ENCODE data around the gene ASB7.

Gene ASB7

DNA sequence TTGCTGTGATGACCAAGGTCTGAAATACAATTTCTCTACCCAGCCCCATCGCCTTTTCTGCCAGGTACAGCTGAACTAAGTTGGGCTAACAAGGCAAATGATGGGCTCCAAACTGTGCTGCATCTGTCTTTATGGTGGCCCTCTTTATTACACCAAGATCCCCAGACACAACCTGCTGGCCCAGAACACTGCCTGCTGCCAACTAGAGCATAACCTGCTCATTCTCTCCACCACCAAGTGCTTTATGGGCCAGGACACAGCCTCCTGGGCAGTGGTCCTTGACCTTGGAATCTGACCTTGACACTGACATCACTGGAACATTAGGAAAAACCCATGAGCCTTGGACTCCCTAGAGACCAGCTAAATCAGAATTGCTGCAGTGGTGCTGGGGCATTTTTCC, 3.7 kb upstream of the ASB7 start:
- DNase-seq, result no peak

DNA sequence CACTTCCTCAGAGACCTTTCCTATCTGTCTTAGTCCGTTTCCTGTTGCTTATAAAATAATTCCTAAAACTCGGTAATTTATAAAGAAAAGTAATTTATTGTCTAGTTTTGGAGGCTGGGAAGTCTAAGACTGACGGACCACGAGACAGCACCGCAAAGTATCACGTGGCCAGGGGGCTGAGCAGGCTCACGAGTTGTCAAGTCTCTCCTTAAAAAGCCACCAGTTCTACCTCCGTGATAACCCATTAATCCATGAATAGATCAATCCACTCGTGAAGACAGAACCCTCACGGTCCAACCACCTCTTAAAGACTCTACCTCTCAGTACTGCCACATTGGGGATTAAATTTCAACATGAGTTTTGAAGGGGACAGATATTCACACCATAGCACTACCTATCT, 1.2 kb upstream of the ASB7 start:
- DNase-seq, result peak; percentile 29

DNA sequence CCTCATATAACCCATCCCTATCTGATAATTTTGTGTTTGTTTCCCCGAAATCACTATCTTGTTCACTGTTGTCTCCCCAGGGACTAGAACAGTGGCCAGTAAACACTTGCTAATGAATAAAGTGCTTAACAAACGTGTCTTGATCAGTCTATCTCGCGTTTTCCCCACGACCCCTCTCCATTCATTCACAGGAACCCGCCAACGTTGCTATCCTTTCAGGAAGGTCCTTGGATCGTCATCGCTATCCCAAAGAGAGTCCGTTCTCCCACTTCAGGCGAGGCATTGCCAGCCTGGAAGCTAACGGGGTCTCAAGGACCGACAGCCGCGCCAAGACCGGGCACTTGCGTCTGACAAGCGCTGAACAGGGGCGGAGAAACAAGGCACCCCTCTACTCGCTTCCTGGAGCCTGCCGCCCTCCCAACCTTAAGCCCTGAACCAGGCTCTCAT, 749 bp upstream of the ASB7 start:
- no peak for DNase-seq

DNA sequence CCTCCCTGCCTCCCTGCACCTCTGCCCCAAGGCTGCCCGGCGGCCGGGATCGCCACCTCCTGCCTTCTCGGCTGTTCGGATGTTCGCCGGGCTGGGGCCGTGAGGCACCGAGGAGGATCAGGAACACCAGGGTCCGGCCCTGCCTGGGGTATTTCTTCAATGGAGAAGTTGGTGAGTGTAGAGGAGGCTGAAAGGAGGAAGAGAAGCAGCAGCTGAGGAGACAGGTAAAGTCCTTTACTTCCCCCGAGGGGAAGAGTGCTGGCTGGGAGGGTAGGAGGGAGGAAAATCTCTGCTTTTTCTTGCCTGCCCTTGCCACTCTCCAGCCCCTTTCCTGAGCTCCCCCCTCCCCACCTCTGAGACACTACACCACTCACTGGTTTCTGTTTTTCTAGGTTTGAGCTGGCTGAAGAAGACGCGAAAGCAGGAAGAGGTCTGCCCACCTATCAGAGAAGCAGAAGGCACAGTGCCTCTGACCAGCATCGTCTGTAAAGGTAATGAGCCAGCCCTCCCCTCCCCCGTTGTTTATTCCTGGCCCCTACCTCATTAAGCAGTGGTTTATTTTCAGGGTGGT, 519 bp downstream of the ASB7 start:
- peak; percentile 37 for DNase-seq

DNA sequence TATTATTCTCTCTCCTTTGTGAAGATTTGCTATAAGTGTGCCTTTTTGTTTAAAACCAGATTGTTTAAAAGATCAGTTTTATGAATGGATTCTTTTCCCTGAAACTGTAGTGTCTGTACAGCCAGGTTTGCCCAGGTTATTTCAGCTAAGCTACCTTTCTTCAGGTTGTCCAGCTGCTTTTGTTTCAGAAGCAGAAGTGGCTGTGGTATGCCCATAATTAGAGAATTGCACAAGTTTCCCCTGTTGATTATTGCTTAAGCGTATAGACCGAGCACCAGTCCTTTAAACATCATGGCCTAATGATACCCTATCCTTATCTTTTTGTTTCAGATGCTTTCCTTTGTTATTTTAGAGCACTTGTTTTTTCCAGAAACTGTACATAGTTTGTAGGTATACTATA, 10.2 kb downstream of the ASB7 start:
- no peak for DNase-seq

DNA sequence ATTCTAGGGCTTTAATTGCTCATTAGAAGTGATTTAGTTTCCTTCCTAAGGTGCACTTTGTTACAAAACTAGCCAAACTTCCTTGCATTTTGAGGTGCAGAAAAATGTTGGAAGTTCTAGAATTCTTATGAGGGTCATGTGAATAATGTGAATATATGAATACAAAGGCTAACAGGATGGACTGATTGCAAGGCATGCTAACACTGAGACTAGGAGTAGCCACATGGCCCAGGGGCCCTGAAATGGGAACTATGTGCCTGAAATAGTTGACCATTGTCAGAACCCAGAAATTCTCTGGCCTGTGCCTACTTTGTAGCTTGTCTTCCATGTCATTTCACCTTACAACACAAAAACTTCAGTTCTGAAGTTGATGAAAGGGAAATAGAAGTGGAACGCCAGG, 10.8 kb downstream of the ASB7 start:
- DNase-seq, result no peak

DNA sequence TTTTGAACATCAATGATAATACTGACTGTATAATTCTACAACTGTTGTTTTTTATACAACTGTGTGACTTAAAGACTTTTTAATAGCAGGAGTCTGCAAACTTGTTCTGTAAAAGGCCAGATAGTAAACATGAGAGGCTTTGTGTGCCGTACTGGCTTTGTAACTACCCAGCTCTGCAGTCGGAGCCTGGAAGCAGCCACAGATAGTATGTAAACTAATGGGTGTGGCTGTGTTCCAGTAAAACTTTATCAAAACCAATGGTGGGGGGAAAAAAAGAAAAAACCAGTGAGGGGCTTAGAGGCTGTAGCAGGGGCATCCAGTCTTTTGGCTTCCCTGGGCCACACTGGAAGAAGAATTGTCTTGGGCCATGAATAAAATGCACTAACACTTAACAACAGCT, 11.9 kb downstream of the ASB7 start:
- no peak for DNase-seq

DNA sequence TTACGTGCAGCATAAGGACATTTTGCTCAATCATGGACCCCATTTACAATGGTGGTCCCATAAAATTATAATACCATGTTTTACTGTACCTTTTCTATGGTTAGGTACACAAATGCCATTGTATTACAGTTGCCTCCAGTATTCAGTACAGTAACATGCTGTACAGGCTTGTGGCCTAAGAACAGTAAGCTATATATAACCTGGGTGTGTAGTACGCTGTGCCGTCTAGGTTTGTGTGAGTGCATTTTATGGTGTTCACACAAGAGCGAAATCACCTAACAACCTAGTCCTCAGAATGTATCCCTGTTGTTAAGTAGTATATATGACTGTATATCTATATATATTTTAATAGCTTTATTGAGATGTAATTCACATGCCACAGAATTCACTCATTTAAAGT, 12.5 kb downstream of the ASB7 start:
- no peak for DNase-seq

DNA sequence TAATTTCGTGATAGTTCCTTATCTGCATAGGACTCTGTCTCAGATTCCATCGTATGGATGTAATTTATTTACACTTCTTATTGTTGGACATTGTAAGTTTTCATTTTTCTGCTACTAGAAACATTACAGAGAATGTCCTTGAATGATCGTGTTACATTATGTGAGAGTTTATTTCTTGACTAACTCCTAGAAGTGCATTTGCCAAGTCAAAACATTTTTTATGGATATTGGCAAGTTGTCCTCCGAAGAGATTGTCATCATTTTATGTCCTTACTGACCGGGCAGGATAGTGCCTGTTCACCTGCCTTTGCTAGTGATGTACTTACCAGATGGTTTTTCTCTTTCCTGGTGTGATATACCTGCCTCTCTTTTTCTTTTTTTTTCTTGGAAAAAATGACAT, 13.4 kb downstream of the ASB7 start:
- DNase-seq, result no peak

DNA sequence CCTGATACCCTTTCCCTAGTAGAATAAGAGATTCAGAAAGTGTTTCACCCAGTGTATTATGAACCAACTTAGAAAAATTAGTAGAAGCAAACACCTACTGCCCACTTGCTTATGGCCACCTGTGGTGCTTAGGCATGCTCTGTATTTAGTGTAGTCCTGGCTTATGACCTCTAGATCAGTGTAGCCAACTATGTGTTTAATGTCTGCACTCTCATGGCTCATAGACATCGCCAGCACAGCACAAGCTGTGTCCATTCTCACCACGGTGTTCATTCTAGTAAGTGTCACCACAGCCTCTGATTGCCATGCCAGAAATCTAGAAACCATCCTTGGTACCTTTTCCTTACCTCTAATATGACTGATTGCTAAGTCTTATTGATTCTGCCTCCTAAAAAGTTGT, 14.3 kb downstream of the ASB7 start:
- no peak for DNase-seq

DNA sequence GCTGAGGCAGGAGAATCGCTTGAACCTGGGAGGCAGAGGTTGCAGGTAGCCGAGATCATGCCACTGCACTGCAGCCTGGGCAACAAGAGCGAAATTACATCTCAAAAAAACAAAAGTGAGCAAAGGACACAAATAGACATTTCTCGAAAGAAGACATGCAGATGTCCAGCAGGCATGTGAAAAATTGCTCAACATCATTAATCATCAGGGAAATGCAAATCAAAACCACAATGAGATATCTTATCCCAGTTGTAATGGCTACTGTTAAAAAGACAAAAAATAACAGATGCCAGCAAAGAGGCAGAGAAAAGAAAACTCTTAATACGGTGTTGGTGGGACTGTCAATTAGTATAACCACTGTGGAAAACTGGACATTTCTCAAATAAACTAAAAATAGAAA, 20.9 kb downstream of the ASB7 start:
- no peak for DNase-seq

DNA sequence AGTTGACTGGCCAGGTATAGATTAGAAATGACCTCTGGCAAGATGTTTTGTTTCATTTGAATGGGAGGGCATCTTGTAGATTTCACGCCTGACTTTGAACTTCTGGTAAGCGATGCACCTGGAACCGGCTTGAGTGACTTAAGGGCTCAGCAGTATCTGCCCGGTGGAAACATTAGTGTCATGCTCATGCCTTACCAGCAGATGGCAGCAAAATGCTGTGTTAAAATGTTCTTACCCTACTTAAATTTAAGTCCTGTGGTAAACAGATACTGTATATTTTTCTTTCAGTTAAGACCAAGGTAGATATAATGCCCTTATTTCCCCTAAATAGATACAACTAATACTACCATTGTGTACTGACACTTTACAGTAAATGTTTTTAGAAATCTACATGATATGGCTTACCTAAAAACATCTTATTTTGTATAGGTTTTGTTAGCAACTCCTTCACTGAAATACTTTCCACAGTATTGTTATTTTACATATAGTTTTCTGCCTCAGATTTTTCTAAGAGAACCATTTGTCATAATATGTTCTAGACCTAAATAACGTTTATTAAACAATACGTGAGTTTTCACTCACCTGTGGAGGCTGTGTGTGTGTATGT, 25.5 kb downstream of the ASB7 start:
- peak; percentile 31 for DNase-seq

DNA sequence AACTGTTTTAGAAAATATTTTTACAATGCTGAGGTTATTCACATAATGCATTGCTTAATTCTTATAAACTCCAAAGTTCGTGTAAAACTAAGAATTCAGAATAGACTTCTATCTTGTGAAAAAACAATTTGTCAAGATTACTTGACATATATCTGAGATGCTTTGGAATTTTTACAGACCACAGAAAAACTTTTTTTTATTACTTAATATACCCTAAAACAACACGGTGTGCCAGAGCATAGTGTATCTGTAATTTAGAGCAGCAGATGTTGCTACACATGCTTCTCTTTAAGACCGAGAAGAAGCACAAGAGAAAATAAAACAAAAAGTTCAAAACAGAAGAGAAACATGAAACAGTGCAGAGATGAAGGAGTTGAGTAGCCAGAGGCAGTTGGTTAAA, 26.4 kb downstream of the ASB7 start:
- no peak for DNase-seq

DNA sequence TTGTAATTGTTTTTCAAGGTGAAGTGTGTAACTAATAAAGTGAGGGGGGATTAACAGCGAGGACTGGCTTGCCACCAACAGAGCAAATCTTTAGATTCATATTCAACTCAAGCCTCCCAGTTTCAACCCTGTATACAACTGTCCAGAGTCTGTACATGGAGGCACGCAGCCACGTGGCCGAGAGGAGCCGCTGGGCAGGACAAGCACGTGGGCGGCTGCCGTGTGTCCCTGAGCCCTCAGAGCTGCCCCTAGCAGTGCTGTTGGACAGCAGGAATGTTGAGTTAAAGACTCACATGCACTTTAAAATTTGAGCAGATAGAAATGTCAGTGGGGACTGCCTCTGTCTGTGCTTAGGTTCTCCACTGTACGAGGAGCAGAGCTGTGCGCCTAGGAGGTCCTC, 29.4 kb downstream of the ASB7 start:
- DNase-seq, result no peak

DNA sequence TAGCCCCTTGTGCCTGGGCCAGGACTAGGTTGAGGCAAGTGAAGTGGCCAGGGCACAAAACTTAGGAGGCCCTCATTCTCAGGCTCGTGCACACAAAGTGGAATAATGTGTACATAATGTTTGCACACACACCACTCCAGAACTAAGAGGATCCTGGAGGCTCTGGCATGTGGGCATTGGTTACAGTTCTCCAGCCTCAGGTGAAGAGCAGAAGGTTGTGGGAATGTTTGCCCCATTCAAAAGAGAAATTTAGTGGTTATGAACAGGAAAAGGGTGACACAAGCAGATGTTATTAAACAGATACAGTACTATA, 31.3 kb downstream of the ASB7 start:
- DNase-seq, result no peak

DNA sequence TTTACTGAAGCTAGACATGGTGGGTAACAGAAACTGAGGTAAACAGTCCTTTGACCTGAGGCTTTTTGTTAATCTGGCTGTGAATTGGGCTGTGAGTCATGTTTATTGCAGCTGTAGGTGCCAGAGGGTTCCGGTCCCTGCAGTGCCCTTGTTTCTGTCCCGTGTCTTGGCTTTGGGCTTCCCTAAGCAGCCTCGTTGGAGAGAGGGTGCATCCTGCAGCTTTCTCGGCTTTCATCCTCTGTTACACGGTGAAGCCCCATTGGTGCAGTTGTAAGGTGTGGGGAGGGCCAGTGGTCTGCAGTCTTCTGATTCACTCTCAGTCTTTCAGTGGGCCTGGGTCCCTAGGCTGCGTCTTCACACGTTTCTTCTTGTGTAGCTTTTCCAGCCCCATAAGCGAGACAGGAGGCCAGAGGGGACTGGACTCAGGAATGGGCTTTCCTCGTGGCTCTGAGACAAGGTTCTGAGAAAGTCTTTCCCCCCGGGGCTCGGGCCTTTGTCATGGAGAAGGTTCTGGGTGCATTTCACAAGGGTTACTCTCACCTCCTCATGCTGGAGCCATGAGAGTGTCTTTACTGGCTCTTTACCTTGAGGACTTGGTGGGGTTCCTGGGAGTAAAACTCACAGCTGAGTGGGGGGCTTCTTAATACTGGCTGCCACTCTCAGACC, 33.1 kb downstream of the ASB7 start:
- DNase-seq, result no peak

DNA sequence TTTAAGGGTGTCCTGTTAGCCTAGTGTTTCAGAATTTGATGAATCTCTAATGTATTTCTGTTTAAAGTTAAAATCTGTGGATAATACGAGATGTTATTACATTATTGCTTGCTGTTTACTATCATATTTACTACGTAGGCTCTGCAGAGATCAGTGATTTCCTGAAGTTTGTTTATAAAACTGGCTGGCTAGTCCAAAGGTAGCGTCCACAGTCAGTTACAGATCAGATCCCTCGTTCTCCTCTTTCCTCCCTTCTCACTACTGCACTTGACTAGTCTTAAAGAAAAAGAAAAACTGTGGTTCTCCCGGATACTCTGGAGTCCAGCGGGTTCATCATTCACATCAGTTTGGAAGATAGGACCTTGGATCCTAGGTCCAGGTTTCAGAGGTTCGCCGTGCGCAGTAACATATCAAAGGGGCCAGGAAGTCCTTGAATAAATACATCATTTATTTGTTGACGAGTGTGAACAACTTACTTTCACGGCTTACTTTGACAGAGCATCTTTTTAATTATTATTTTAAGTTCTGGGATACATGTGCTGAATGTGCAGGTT, 35.9 kb downstream of the ASB7 start:
- no peak for DNase-seq

DNA sequence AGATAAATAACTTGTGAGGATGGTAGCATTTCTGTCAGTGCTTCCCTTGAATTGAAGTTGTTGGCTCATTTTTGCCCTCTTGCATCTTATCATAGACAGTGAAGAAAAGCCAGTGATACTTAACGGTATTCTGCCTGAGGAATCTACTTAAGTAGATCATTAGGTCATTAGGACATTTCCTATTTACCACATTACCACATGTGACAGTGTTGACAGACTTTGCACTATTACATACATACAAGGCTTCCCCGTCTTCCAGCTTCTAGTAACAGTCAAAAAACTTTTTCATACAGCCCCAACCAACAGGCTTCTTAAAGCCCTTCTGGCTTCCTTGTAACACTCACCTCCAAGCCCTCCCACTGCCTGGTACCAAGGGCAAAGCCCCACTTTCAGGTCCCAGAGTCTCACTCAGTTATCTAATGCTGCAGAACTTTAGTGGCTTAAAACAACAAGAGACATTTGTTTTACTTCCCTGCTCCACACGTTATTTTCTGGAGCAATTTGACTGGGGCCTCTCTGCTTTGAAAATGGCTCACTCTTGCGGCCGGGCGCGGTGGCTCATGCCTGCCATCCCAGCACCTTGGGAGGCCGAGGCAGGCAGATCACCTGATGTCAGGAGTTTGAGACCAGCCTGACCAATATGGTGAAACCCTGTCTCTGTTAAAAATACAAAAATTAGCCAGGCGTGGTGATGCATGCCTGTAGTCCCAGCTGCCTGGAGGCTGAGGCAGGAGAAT, 40.0 kb downstream of the ASB7 start:
- no peak for DNase-seq

DNA sequence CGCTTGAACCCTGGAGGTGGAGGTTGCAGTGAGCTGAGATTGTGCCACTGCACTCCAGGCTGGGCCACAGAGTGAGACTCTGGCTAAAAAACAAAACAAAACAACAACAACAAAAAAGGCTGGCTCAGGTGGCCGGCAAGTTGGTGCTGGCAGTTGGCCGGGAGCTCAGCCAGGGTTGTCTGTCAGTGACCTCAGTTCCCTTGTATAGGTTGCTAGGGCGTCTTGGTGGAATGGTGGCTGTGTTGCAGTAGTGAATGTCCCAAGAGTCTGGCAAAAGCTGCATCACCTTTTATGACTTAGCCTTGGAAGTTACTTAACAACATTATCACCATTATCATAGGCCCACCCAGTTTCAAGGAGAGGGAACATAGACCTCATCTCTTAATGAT, 40.6 kb downstream of the ASB7 start:
- DNase-seq, result no peak

DNA sequence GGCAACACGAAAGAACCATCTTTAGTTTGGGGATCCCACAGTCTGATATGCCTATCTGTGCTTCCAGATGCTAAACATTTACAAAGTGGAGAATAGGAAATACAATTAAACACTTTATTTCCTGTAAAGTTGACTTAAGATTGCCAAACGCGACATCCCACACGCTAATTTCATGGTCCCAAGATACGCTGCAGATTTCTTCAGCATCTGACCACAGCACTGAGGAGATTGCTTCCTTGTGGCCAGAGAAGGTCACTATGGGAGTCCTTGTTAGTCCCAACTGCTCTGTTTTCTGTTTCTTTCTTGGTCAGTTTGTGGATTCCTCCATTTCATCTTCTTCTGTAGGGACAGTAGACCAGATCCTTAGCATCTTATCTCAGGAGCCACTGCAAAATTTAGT, 43.3 kb downstream of the ASB7 start:
- DNase-seq, result no peak

DNA sequence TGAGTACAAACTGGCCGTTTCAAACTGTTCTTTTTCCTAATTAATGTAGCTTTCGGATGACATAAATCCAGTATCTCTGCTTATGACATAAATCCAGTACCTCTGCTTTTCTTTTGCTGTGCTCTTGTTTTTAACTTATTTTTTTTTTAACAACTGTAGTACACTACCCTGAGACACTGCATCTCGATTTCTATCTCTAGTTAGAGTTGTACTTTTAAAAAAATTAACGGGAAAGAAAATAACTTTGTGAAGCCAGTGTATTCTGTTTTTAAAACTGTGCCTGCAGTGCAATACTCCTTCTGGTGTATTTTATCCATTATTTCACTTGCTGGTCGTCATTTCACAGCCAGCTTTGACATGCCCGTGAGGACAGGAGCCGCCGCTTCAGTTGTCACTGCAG, 46.6 kb downstream of the ASB7 start:
- no peak for DNase-seq

DNA sequence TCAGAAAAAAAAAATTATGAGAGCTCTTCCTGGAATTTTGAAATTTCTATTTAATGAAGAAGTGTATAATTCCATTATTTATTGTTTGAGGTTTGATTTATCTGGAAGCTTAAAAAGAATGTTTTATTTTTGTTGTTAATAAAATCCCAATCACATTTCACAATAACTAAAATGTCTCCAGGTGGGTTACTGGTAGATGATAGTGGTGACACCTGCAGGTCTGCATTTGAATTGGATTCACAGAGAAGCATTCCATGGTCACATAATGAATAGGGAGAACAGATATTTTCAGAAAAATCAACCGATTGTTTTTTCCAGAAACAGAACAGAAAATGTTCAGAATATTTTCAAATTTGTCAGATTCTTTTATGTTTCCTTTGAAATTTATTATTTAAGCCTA, 48.3 kb downstream of the ASB7 start:
- no peak for DNase-seq

DNA sequence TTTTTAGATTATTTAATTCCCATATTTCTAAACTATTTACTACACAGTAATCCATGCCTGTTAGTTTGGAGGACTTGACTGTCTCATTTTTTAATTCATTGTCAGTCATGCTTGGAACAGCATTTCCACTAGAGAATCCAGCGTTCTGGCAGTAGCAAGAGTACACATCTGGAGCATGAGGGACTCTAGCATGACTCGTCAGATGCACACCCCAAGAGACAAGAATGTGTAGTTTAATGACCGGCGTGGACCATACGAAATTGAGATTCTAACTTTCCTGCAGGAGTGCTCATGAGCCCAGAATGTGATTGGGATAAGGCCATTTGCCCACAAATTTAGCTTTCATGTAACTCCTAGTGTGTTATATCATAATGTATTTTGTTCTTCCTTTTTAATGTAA, 48.9 kb downstream of the ASB7 start:
- DNase-seq, result no peak

DNA sequence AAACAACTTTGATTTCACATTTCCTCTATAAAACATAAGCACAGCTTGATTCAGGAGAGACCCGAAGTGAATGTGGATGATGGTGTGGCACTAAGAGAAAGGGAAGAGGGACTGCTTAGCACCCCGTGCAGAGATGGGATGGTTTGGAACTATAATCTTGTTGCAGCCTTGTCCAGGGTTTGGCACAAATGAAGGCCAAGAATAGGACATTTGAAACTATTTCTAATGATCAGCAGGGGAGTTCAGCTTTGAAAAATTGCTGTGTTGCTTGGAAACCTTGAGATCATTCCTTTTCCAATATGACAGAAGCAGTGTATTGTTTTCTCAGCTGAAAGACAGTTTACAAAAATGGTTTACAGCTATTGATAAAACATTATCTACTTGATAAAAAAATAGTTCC, 49.7 kb downstream of the ASB7 start:
- no peak for DNase-seq
